ENCODE results near the gene N4BP3. TPM values are rescaled to one million over a fixed set of nuclear protein-coding genes. Genes with fewer than 3 reads are reported as not detected.

The N4BP3 gene
- total RNA-seq, 1 experiment from 2014 or later: 0.33 TPM

DNA sequence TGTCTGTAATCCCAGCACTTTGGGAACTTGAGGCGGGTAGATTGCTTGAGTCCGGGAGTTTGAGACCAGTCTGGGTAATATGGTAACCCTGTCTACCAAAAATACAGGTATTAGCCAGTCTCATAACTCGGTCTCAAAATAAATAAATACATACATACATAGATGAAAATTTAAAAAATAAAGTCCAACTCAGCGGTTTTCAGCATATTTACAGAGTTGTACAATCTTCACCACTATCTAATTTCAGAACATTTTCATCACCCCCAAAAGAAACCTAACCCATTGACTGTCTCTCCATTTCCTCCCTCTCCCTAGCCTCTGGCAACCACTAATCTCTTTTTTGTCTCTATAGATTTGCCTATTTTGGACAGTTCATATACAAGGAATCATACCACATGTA is 28.2 kb downstream of the N4BP3 start:
- Mint-ChIP-seq H3K36me3 (ENCODE audit: insufficient read depth, unreplicated experiment) (peaks cover 82% of the 10 kb centered on the region), H3K27me3 (ENCODE audit: insufficient read depth, unreplicated experiment) (no peaks in the 10 kb centered on the region), H3K27ac (ENCODE audit: low read depth, unreplicated experiment) (no peak overlapping the region), H3K4me1 (ENCODE audit: insufficient read depth, unreplicated experiment) (peaks cover 10% of the 10 kb centered on the region), H3K4me3 (ENCODE audit: unreplicated experiment) (no peak overlapping the region), H3K9me3 (ENCODE audit: unreplicated experiment) (no peaks in the 10 kb centered on the region)
- ChIA-PET CTCF (interaction anchor here (1.0 to 12.4 kb wide), 4 partner anchors 63 to 66 kb away, joined by 3 to 286 read pairs (median 10); no protein-coding TSS in a partner anchor), POLR2A (interaction anchor here (1.1 to 9.3 kb wide), 2 partner anchors 64 kb away, joined by 5 to 123 read pairs; no protein-coding TSS in a partner anchor)
- intact Hi-C loops (cut with micrococcal nuclease): no loop called here
- no peak for DNase-seq (ENCODE audit: unreplicated experiment)
- TF ChIP-seq, protein P1, sequence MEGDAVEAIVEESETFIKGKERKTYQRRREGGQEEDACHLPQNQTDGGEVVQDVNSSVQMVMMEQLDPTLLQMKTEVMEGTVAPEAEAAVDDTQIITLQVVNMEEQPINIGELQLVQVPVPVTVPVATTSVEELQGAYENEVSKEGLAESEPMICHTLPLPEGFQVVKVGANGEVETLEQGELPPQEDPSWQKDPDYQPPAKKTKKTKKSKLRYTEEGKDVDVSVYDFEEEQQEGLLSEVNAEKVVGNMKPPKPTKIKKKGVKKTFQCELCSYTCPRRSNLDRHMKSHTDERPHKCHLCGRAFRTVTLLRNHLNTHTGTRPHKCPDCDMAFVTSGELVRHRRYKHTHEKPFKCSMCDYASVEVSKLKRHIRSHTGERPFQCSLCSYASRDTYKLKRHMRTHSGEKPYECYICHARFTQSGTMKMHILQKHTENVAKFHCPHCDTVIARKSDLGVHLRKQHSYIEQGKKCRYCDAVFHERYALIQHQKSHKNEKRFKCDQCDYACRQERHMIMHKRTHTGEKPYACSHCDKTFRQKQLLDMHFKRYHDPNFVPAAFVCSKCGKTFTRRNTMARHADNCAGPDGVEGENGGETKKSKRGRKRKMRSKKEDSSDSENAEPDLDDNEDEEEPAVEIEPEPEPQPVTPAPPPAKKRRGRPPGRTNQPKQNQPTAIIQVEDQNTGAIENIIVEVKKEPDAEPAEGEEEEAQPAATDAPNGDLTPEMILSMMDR (IDR thresholded peaks at IDR 0.05; ENCODE audit: unreplicated experiment): no peak
- no TSS peak for BruUV-seq (replicated peaks)

DNA sequence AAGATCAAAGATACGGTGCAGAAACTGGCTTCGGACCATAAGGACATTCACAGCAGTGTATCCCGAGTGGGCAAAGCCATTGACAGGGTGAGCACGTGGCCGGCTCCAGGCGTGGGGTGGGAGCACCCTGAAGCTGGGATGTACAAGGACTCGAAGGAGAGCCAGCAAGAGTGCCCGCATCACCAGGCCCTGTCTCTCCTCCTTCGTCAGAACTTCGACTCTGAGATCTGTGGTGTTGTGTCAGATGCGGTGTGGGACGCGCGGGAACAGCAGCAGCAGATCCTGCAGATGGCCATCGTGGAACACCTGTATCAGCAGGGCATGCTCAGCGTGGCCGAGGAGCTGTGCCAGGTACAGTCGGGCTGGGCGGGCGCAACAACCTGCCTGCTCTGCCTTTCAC is 29.3 kb downstream of the N4BP3 start:
- Mint-ChIP-seq H3K9me3 (ENCODE audit: unreplicated experiment) (no peaks in the 10 kb centered on the region), H3K4me1 (ENCODE audit: insufficient read depth, unreplicated experiment) (peaks cover 20% of the 10 kb centered on the region), H3K27me3 (ENCODE audit: insufficient read depth, unreplicated experiment) (no peaks in the 10 kb centered on the region), H3K36me3 (ENCODE audit: insufficient read depth, unreplicated experiment) (peaks cover 88% of the 10 kb centered on the region), H3K27ac (ENCODE audit: low read depth, unreplicated experiment) (no peak overlapping the region), H3K4me3 (ENCODE audit: unreplicated experiment) (no peak overlapping the region)
- TF ChIP-seq, protein P1 (IDR thresholded peaks at IDR 0.05; ENCODE audit: unreplicated experiment): no peak
- ChIA-PET CTCF (interaction anchor here (0.5 to 12.4 kb wide), 5 partner anchors 9 to 225 kb away, joined by 3 to 286 read pairs (median 34); partner anchors contain the start of genes NHP2 and RMND5B), POLR2A (interaction anchor here (0.9 to 9.3 kb wide), 4 partner anchors 9 to 65 kb away, joined by 3 to 123 read pairs (median 4); partner anchors contain the start of gene NHP2)
- intact Hi-C loops (cut with micrococcal nuclease): no loop called here
- no TSS peak for BruUV-seq (replicated peaks)
- no peak for DNase-seq (ENCODE audit: unreplicated experiment)

DNA sequence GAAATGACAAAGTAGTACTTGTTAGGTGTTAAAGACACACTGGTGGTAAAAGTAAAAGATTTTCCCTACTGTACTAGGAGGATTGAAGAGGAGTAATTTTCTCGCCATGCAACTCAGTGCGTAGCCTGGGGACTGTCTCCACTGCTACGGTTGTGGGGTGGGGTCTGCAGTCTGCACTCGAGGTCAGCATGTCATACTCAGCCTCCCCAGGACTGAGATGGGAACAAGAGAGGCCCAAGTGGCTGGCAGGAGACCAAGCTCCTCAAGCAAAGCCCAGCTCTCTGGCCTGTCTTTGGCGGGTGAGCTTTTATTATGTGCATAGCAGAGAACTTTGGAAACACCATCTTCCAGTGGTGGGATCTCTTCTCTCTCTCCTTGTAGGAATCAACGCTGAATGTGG is 29.9 kb downstream of the N4BP3 start:
- H3K4me1 Mint-ChIP-seq (ENCODE audit: insufficient read depth, unreplicated experiment): peaks cover 24% of the 10 kb centered on the region
- TF ChIP-seq, protein P1 (IDR thresholded peaks at IDR 0.05; ENCODE audit: unreplicated experiment): no peak
- ChIA-PET POLR2A (interaction anchor here (1.0 to 9.3 kb wide), 4 partner anchors 9 to 66 kb away, joined by 4 to 123 read pairs (median 4); no protein-coding TSS in a partner anchor), CTCF (interaction anchor here (0.5 to 12.4 kb wide), 7 partner anchors 9 to 225 kb away, joined by 3 to 286 read pairs (median 4); partner anchors contain the start of genes NHP2 and RMND5B)
- H3K27ac Mint-ChIP-seq (ENCODE audit: low read depth, unreplicated experiment): no peak overlapping the region
- H3K36me3 Mint-ChIP-seq (ENCODE audit: insufficient read depth, unreplicated experiment): peaks cover 94% of the 10 kb centered on the region
- intact Hi-C loops (cut with micrococcal nuclease): no loop called here
- no peaks in the 10 kb centered on the region for H3K27me3 Mint-ChIP-seq (ENCODE audit: insufficient read depth, unreplicated experiment)
- no peak overlapping the region for H3K4me3 Mint-ChIP-seq (ENCODE audit: unreplicated experiment)
- BruUV-seq (replicated peaks): no TSS peak
- no peaks in the 10 kb centered on the region for H3K9me3 Mint-ChIP-seq (ENCODE audit: unreplicated experiment)
- DNase-seq (ENCODE audit: unreplicated experiment): no peak

DNA sequence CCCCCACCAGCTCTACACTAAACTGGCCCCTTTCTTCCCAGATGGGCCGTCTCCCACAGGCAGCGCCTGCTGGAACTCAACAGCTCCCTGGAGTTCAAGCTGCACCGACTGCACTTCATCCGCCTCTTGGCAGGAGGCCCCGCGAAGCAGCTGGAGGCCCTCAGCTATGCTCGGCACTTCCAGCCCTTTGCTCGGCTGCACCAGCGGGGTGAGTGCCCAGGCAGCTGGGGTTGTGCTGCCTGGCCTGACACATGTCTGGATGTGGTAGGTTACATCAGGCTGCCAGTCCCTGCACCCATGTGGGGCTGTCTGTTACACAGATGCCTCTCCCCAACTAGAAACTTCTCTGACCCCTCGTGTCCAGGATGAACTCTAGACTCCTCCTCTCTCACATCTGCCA is 30.6 kb downstream of the N4BP3 start:
- intact Hi-C loops (cut with micrococcal nuclease): no loop called here
- no peak for DNase-seq (ENCODE audit: unreplicated experiment)
- TF ChIP-seq, protein P1 (IDR thresholded peaks at IDR 0.05; ENCODE audit: unreplicated experiment): no peak
- H3K4me1 Mint-ChIP-seq (ENCODE audit: insufficient read depth, unreplicated experiment): peaks cover 24% of the 10 kb centered on the region
- ChIA-PET CTCF (interaction anchor here (0.6 to 12.4 kb wide), 7 partner anchors 10 to 570 kb away, joined by 3 to 286 read pairs (median 4); partner anchors contain the start of genes NHP2 and RMND5B), POLR2A (interaction anchor here (1.4 to 9.3 kb wide), 4 partner anchors 10 to 66 kb away, joined by 4 to 123 read pairs (median 10); partner anchors contain the start of gene RMND5B)
- H3K27ac Mint-ChIP-seq (ENCODE audit: low read depth, unreplicated experiment): no peak overlapping the region
- H3K36me3 Mint-ChIP-seq (ENCODE audit: insufficient read depth, unreplicated experiment): peaks cover 95% of the 10 kb centered on the region
- no peaks in the 10 kb centered on the region for H3K9me3 Mint-ChIP-seq (ENCODE audit: unreplicated experiment)
- BruUV-seq (replicated peaks): no TSS peak
- no peaks in the 10 kb centered on the region for H3K27me3 Mint-ChIP-seq (ENCODE audit: insufficient read depth, unreplicated experiment)
- no peak overlapping the region for H3K4me3 Mint-ChIP-seq (ENCODE audit: unreplicated experiment)
